Measurements from ENCODE around the gene PRPSAP2. TPM values are rescaled to one million over a fixed set of nuclear protein-coding genes. Genes with fewer than 3 reads are reported as not detected.
"Not testable (repeated sequence)": the region's sequence is repeated elsewhere in the genome, so short reads cannot be mapped to it uniquely, and the experiment has no call there.

PRPSAP2 gene
- total RNA-seq, 1 donor from 2014 or later: 23.6 TPM

DNA sequence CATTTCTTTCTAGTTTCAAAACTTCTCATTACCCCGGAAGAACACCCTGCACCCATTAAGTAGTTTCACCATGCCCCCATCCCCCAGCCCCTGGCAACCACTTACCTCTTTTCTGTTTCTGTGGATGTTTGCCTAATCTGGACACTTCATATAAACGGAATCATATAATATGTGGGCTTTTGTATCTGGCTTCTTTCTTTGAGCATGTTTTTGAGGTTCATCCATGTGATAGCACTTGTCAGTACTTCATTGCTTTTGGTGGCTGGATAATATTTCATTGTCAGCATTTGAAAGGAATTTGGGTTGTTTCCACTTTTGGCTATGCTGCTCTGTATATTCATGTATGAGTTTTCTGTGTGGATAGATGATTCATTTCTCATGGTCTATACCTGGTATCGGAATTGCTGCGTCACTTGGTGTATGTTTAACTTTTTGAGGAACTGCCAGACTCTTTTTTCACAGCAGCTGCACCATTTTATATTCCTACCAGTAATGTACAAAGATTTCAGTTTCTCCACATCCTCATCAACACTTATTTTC is 64.1 kb downstream of the PRPSAP2 start:
- TF ChIP-seq, protein P1, sequence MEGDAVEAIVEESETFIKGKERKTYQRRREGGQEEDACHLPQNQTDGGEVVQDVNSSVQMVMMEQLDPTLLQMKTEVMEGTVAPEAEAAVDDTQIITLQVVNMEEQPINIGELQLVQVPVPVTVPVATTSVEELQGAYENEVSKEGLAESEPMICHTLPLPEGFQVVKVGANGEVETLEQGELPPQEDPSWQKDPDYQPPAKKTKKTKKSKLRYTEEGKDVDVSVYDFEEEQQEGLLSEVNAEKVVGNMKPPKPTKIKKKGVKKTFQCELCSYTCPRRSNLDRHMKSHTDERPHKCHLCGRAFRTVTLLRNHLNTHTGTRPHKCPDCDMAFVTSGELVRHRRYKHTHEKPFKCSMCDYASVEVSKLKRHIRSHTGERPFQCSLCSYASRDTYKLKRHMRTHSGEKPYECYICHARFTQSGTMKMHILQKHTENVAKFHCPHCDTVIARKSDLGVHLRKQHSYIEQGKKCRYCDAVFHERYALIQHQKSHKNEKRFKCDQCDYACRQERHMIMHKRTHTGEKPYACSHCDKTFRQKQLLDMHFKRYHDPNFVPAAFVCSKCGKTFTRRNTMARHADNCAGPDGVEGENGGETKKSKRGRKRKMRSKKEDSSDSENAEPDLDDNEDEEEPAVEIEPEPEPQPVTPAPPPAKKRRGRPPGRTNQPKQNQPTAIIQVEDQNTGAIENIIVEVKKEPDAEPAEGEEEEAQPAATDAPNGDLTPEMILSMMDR (IDR thresholded peaks at IDR 0.05): no peak
- Histone ChIP-seq H3K27ac (no peak overlapping the region), H3K27me3 (ENCODE audit: low read depth) (no peaks in the 10 kb centered on the region), H3K4me1 (peaks cover 20% of the 10 kb centered on the region), H3K9me3 (no peaks in the 10 kb centered on the region), H3K36me3 (peaks cover 20% of the 10 kb centered on the region), H3K4me3 (no peak overlapping the region)
- intact Hi-C loops (cut with DNase I): no loop called here
- ATAC-seq: peak in 1 of 2 donors; percentile 48
- no peak for DNase-seq

DNA sequence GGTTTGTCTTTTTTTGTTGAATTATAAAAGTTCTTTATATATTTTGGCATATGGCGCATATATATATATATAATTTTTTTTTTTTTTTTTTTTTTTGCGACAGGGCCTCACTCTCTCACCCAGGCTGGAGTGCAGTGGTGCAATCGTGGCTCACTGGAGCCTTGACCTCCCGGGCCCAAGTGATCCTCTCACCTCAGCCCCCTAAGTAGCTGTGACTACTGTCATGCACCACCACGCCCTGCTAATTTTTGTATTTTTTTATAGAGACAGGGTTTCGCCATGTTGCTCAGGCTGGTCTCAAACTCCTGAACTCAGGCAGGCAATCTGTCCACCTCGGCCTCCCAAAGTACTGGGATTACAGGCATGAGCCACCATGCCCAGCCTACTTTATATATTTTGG is 64.7 kb downstream of the PRPSAP2 start:
- intact Hi-C loops (cut with DNase I); H3K4me3 ChIP-seq; H3K9me3 ChIP-seq; ATAC-seq; H3K27me3 ChIP-seq (ENCODE audit: low read depth); DNase-seq; H3K27ac ChIP-seq: not testable (repeated sequence)
- H3K36me3 ChIP-seq: peaks cover 19% of the 10 kb centered on the region
- H3K4me1 ChIP-seq: peaks cover 20% of the 10 kb centered on the region

- no peak overlapping the region for H3K4me3 ChIP-seq
- intact Hi-C loops (cut with DNase I): no loop called here
- H3K27ac ChIP-seq: no peak overlapping the region
- H3K9me3 ChIP-seq: no peaks in the 10 kb centered on the region
- peaks cover 32% of the 10 kb centered on the region for H3K36me3 ChIP-seq
- DNase-seq: no peak
- ATAC-seq: no peak
- TF ChIP-seq, protein P1 (IDR thresholded peaks at IDR 0.05): no peak
- H3K4me1 ChIP-seq: peaks cover 20% of the 10 kb centered on the region
- no peaks in the 10 kb centered on the region for H3K27me3 ChIP-seq (ENCODE audit: low read depth)
Observed at GRCh38 chr17:18925187-18925586, 67.3 kb downstream of the PRPSAP2 start.

- intact Hi-C loops (cut with DNase I): no loop called here
- no peaks in the 10 kb centered on the region for H3K9me3 ChIP-seq
- no peaks in the 10 kb centered on the region for H3K4me1 ChIP-seq
- DNase-seq (no peak), ATAC-seq (no peak)
- TF ChIP-seq, protein P1 (IDR thresholded peaks at IDR 0.05): no peak
- H3K4me3 ChIP-seq: no peak overlapping the region
- H3K36me3 ChIP-seq: peaks cover 45% of the 10 kb centered on the region
- no peaks in the 10 kb centered on the region for H3K27me3 ChIP-seq (ENCODE audit: low read depth)
- no peak overlapping the region for H3K27ac ChIP-seq
Observed at GRCh38 chr17:18928628-18929125, 70.7 kb downstream of the PRPSAP2 start.

DNA sequence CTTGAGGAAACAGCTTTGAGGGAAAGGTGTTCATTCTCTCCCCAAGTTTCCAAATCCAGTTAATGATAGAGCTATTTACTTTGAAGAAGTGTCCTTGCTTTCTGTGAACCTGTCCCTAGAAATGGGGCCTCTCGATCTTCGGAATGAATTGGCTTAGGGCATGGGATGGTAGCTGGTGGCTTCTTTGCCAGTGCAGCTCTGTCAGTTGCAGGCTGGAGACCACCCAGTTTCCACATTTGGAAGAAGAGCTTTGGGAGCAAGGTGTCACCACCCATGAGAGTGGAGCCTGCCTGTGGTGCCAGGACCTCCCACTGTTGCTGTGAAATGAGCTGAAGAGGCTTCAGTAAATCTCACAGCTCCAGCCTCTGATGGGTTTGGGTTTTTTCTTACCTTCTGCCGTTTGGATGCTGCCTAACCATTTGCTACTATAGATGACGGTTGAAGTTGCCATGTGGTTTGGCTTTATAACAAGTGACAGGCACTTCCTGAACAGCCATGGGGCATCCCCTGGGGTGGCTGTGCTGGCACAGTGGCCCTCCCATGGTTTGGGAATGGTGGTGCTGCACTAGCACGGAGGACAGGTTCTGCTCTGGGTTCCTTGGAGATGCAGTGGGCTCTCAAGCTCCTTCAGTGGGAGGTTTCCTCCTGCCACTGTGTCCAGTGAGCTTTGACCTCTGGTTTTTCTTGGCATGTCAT is 74.6 kb downstream of the PRPSAP2 start:
- TF ChIP-seq, protein P1 (IDR thresholded peaks at IDR 0.05): no peak
- no peaks in the 10 kb centered on the region for H3K4me1 ChIP-seq
- no peaks in the 10 kb centered on the region for H3K9me3 ChIP-seq
- H3K27ac ChIP-seq: no peak overlapping the region
- peaks cover 34% of the 10 kb centered on the region for H3K36me3 ChIP-seq
- intact Hi-C loops (cut with DNase I): no loop called here
- ATAC-seq: no peak
- H3K27me3 ChIP-seq (ENCODE audit: low read depth): no peaks in the 10 kb centered on the region
- DNase-seq: no peak
- H3K4me3 ChIP-seq: no peak overlapping the region
